ENCODE measurements around the gene DHX36.
A peak's percentile ranks its signal among the peaks of the same experiment; 100 is the strongest.

DHX36 gene, protein sequence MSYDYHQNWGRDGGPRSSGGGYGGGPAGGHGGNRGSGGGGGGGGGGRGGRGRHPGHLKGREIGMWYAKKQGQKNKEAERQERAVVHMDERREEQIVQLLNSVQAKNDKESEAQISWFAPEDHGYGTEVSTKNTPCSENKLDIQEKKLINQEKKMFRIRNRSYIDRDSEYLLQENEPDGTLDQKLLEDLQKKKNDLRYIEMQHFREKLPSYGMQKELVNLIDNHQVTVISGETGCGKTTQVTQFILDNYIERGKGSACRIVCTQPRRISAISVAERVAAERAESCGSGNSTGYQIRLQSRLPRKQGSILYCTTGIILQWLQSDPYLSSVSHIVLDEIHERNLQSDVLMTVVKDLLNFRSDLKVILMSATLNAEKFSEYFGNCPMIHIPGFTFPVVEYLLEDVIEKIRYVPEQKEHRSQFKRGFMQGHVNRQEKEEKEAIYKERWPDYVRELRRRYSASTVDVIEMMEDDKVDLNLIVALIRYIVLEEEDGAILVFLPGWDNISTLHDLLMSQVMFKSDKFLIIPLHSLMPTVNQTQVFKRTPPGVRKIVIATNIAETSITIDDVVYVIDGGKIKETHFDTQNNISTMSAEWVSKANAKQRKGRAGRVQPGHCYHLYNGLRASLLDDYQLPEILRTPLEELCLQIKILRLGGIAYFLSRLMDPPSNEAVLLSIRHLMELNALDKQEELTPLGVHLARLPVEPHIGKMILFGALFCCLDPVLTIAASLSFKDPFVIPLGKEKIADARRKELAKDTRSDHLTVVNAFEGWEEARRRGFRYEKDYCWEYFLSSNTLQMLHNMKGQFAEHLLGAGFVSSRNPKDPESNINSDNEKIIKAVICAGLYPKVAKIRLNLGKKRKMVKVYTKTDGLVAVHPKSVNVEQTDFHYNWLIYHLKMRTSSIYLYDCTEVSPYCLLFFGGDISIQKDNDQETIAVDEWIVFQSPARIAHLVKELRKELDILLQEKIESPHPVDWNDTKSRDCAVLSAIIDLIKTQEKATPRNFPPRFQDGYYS

DNA sequence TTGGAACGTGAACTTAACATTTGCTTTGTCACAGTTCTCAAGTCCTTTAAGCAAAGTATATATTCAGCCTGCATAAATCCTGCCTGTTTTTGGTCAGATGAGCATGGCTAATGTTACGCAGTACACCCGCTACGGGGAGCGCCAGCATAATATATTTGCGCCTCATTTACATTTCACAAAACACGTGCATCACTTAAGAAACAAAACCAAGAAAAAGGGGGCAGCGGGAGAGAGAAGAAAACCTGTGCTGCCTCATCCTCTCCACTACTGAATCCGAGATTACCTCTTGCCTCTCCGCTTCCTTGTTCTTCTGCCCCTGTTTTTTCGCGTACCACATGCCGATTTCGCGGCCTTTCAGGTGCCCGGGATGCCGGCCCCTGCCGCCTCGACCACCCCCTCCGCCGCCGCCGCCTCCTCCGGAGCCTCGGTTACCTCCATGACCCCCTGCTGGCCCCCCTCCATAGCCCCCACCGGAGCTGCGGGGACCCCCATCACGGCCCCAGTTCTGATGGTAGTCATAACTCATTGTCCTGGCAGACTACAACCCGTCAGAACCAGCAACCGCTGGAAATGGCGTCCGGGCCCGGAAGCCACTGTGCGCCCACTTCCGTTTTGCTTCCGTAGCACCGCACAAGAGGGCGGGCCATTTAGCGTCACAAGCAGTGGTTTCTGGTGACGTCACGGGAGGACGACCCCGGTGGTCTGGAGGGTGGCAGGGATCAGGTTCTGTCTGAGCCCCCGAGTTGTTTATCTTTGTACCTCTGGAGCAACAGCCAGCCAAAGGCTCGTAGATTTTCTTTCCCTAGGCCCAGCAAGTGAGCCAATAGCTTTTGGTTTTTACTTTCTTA, at the start of gene DHX36:
Gene DHX36, minus strand, starts transcription at position 597 of the 848 bp plus-strand sequence. Its CDS starts 71 bp downstream, at position 526.
- DNase-seq, result peak; percentile 94

DNA sequence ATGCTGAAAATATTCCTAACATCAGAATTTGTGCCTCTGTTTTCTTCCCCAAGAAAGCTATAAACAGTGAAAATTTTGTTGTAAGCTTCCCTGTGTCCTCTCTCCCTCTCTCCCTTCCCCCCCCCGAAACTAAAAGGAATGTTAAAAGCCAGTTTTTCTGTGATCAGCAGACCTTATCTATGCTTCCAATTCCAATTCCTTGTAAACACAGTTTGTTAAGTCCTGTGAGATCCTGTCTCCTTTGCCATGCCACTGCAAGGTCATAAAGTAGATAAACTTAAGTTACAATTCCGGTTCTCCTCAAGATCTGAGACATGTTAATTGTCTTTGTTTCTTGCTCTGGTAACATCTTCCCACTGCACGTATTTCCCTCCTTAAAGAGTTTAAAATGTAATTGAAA, 42.9 kb upstream of the DHX36 start:
- no peak for DNase-seq

GRCh38 chr3:154364849-154365248, 40.6 kb upstream of the DHX36 start:
- no peak for DNase-seq

GRCh38 chr3:154361099-154361498, 36.8 kb upstream of the DHX36 start:
- DNase-seq, result no peak

- no peak for DNase-seq
Measured at GRCh38 chr3:154356009-154356408, 31.7 kb upstream of the DHX36 start.

DNA sequence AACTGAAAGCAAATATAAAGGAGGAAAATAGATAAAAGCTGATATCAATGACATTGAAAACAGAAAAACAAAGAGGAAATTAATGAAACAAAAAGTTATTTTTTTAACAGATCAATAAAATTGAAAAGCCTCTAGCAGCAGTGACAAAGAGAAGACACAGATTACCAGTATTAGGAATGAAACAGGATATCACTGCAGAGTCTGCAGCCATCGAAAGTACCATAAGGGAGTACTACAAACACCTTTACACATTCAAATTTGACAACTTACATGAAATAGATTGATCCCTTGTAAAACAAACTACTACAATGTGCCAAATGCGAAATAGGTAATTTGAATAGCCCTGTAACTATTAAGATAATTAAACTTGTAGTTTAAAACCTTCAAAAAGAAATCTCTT, 24.9 kb upstream of the DHX36 start:
- no peak for DNase-seq

GRCh38 chr3:154345422-154346122, 21.3 kb upstream of the DHX36 start:
- no peak for DNase-seq

DNA sequence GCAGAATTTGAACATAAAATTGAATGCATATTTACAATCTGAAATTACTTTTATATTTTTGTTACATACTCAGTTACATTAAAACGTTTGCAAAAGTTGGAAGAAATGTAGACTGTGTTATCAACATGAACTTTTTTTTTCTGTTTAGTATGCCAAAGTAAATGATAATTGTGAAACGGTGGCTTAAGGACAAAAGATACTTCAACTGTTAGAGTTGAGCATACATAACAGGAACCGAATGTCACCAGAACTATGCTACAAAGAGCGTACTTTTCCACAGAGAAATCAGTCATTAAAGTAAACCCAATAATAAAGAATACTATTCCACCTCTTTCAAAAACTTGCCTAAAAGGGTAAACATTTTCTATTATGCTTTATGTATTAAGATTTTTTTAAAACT, 14.3 kb upstream of the DHX36 start:
- no peak for DNase-seq

GRCh38 chr3:154338008-154338407, 13.7 kb upstream of the DHX36 start:
- no peak for DNase-seq

DNA sequence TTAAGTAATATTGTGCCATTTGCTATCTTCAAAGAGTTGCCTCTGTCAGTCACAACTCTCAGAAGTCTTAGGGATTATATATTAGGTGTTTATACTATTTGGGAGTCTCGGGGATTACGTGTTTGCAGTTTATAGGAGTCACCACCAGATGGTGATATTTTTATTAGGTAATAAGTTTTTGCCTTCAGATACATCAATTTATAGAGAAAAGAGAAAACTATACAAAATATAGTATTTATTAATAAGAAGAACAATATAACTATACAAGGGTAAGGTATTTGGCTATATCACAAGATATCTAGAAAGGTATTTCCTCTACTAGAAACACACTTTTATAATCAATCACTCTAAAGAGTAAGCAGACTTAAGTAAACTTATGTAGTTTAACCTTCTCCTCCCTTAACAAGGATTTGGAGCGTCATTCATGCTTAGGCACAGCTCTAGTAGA, 10.7 kb upstream of the DHX36 start:
- DNase-seq, result no peak

GRCh38 chr3:154327871-154328270, 3.6 kb upstream of the DHX36 start:
- DNase-seq, result no peak

GRCh38 chr3:154324919-154325318, 632 bp upstream of the DHX36 start:
- no peak for DNase-seq

GRCh38 chr3:154316974-154317767, 7.1 kb downstream of the DHX36 start:
- no peak for DNase-seq

GRCh38 chr3:154314152-154314551, 10.1 kb downstream of the DHX36 start:
- DNase-seq, result no peak

DNA sequence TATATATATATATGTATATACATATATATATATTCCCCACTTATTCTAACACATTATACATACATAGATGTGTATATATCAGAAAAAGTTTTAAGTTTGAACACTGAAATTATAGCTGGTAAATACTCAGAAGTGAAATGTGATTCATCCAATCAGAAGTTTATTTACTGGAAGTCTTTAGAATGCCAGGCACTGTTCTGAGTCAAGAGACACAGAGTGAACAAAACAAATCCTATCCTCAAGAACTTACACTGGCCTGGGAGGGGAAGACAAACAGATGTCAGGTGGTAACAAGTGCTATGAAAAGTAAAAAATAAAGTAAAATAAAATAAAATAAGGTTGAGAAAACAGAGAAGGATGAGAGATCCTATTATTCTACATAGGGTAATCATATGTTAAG, 13.4 kb downstream of the DHX36 start:
- no peak for DNase-seq

DNA sequence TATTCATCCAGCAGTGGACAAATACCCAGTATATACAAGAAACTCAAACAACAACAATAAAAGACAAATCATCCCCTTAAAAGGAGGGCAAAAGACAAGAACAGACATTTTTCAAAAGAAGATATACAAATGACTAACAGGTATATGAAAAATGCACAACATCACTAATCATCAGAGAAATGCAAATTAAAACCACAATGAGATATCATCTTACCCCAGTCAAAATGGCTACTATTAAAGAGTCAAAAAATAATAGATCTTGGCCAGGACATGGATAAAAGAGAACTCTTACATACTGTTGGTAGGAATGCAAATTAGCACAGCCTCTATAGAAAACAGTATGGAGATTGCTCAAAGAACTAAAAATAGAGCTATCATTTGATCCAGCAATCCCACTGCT, 16.9 kb downstream of the DHX36 start:
- DNase-seq, result no peak

DNA sequence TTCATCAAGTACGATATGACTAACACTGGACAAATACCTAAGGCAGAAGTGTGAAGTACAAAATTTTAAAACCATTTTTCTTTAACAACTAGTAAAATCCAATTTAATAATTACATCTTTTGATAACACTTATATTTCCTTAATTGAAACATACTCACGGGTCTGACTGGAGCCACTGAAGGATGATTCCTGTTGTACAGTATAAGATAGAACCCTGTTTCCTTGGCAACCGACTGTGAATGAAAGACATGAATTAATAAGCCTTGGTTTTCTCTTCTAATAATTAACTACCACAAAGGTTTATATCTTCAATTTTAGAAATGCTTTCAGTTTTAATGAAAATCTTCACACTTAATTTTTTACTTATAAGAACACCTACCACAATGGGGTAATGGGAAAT, 19.4 kb downstream of the DHX36 start:
- DNase-seq, result no peak

DNA sequence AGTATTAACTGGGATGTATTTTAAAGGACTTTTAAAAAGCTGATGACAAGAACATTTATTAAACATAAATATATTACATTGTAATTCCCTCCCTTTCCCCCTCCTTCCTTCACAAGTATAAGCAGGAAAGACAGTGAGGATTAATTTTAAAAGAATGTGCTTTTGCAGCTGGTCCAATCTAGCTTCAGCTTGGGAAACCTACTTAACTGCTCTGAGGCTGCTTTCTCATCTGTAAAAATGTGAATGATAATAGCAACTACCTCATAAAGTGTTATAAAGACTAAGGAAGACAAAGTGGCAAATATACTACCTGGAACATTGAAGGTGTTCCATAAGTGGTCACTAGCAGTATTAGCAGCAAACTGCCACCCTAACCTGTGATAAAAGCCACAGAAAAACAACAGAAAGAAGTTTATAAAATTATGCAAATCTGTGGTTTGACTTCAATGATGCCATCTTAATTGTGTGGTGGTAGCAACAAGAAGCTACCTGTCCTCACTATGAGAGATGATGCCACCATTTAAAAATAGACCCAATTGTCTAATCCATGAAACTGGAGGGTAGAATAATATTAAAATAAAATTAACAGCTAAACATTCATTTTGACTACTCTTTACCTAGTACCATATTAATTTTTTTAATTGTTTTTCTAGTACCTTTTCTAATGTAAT, 20.0 kb downstream of the DHX36 start:
- no peak for DNase-seq

GRCh38 chr3:154301561-154301960, 22.7 kb downstream of the DHX36 start:
- no peak for DNase-seq

DNA sequence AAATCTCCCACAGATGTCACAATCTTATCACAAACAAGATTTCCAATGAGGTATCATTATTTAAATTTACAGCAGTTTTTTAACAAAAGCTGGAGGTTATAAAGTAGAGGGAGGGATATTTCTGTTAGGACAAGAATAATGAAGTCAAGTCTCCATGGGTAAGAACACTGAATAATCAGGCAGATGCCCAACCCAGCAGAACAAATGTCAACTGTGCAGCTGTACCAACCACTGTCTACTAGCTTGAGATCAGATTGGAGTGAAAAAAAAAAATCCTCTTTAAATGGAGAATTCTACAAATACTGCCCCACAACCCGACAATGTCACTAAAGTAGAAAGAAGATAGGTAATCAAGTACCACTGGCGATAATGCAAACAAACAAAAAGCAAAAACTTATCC, 30.3 kb downstream of the DHX36 start:
- no peak for DNase-seq

DNA sequence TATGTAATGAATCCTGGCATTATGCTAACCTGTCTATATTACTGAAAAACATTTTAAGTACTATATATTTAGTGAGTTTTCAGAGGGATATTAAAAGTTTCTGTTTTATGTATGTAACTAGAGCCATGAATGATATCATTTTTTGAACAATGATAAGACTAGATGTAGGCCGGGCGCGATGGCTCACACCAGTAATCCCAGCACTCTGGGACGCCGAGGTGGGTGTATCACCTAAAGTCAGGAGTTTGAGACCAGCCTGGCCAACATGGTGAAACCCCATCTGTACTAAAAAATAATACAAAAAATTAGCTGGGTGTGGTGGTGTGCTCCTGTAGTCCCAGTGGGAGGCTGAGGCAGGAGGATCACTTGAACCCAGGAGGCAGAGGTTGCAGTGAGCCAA, 34.1 kb downstream of the DHX36 start:
- DNase-seq, result no peak
